Panc1 (cell line): Measurements from ENCODE around the gene NFIB. TPM values are rescaled to one million over a fixed set of nuclear protein-coding genes. Genes with fewer than 3 reads are reported as not detected.
A peak's percentile ranks its signal among the peaks of the same experiment; 100 is the strongest.

Experiments
- ATAC-seq: fragments of 200-7000 bp; cut with Tn5 transposase; 2 replicates; pipeline ENCODE4 v1.9.1; 2020; ENCODE audit warnings: mild to moderate bottlenecking, moderate library complexity
- BruUV-seq: library from RNA; stranded (reverse); fragments of 400-500 nt; replicated peaks from 2 replicates; lab custom pipeline; 2021; lab: Mats Ljungman, UMichigan
- CTCF ChIA-PET: fragments of 300-600 bp; sonication (Branson Sonifier 250); formaldehyde crosslinking; loops from one replicate; lab custom pipeline; 2022; ENCODE audit warnings: antibody characterized with exemption; lab: Charles Lee
- POLR2A ChIA-PET: fragments of 300-600 bp; sonication (Branson Sonifier 250); formaldehyde crosslinking; loops from one replicate; lab custom pipeline; 2022; ENCODE audit warnings: antibody characterized with exemption; lab: Charles Lee
- DNase-seq: peaks from one replicate; pipeline ENCODE4 v3.0.0-alpha.2; 2010; ENCODE audit warnings: low read depth, low spot score
- H3K27ac ChIP-seq: 2 replicates; pipeline ENCODE4 v1.5.1; 2011; ENCODE audit warnings: mild to moderate bottlenecking, low read length, inconsistent platforms
- H3K27me3 ChIP-seq: fragments of 200-500 bp; sonication (Bioruptor generic); 2 replicates; pipeline ENCODE4 v1.6.0; 2014; ENCODE audit warnings: low read length, inconsistent platforms; ENCODE audit not compliant: control insufficient read depth, insufficient read depth
- H3K36me3 ChIP-seq: fragments of 200-500 bp; sonication (Bioruptor generic); 2 replicates; pipeline ENCODE4 v1.5.1; 2014; ENCODE audit warnings: inconsistent platforms, mild to moderate bottlenecking, low read length, moderate library complexity; ENCODE audit not compliant: control insufficient read depth, insufficient read depth
- H3K4me1 ChIP-seq: 2 replicates; pipeline ENCODE4 v1.5.1; 2011; ENCODE audit warnings: inconsistent platforms, mild to moderate bottlenecking, low read length, moderate library complexity; ENCODE audit not compliant: control insufficient read depth, insufficient read depth
- H3K4me3 ChIP-seq, 2 experiments: 2 replicates each; pipeline ENCODE4 v1.5.1; 2011 to 2012; ENCODE audit warnings: low read depth in 2 of 2, low read length in 2 of 2, mild to moderate bottlenecking in 2 of 2, inconsistent platforms in 1 of 2, moderate library complexity in 1 of 2
- H3K9me3 ChIP-seq: fragments of 200-500 bp; sonication (Bioruptor generic); 2 replicates; pipeline ENCODE4 v1.5.1; 2014; ENCODE audit warnings: low read depth, mild to moderate bottlenecking, inconsistent platforms, low read length, moderate library complexity; ENCODE audit not compliant: control insufficient read depth, insufficient read depth
- CTCF ChIP-seq: fragments of 450-650 bp; IDR thresholded peaks from 2 replicates; pipeline ENCODE4 v1.5.1; 2017; ENCODE audit warnings: mild to moderate bottlenecking
- POLR2AphosphoS5 ChIP-seq: IDR thresholded peaks from 2 replicates; pipeline ENCODE4 v1.6.1; 2012; ENCODE audit warnings: mild to moderate bottlenecking, low read depth, low read length, moderate library complexity
- REST ChIP-seq, 2 experiments: IDR thresholded peaks; 2 replicates each; pipeline ENCODE4 v1.6.1; 2011 to 2012; ENCODE audit warnings: low read depth in 2 of 2, control low read depth in 1 of 2, low read length in 1 of 2, mild to moderate bottlenecking in 1 of 2, moderate library complexity in 1 of 2; ENCODE audit not compliant: insufficient read depth in 1 of 2
- SIN3A ChIP-seq: IDR thresholded peaks from 2 replicates; pipeline ENCODE4 v1.6.1; 2012; ENCODE audit warnings: low read depth, mild to moderate bottlenecking, low read length, moderate library complexity, borderline replicate concordance; ENCODE audit not compliant: insufficient read depth
- TCF7L2 ChIP-seq: IDR thresholded peaks from 2 replicates; pipeline ENCODE4 v1.6.1; 2011; ENCODE audit warnings: mild to moderate bottlenecking, low read depth, low read length, inconsistent platforms
- in situ Hi-C: cut with HindIII; loops from 2 replicates; pipeline ENCODE4 v1.10.0; 2016; ENCODE audit warnings: low sequenced_read_pairs, low pct_unique_long_range_greater_than_20kb
- intact Hi-C: fragments of 100-400 bp; cut with micrococcal nuclease; formaldehyde crosslinking; loops from one replicate; pipeline ENCODE4 v1.10.0; 2022; ENCODE audit not compliant: unreplicated experiment
- total RNA-seq: library from RNA; stranded (reverse); gene quantifications from one replicate; pipeline ENCODE4 v1.2.1, GENCODE V29; 2021; ENCODE audit not compliant: unreplicated experiment

Gene NFIB
- total RNA-seq, 1 experiment from 2014 or later, result 26.7 TPM

- no peak for DNase-seq
- Histone ChIP-seq H3K36me3 (no peaks in the 10 kb centered on the region), H3K27me3 (no peaks in the 10 kb centered on the region), H3K4me1 (no peaks in the 10 kb centered on the region; the same call in none of the 2 replicates), H3K27ac (peak overlapping the region; percentile 82), H3K9me3 (no peaks in the 10 kb centered on the region), H3K4me3 (peak overlapping the region; percentile 63 to 77)
- in situ Hi-C loops, result no loop called here
- no peak for TF ChIP-seq POLR2AphosphoS5
- no peak for TF ChIP-seq CTCF
- TF ChIP-seq REST (IDR thresholded peaks at IDR 0.05; ENCODE audit: insufficient read depth in 1 of 2, low read depth in 2 of 2, low read length in 1 of 2), result no peak
- TF ChIP-seq TCF7L2, result no peak
- TF ChIP-seq SIN3A, result no peak
- ChIA-PET POLR2A (no interaction called here), CTCF (no interaction called here)
- intact Hi-C loops, result no loop called here
- no TSS peak for BruUV-seq
- ATAC-seq, result no peak
Measured at GRCh38 chr9:14311956-14312685, 1.8 kb downstream of the NFIB start.

DNA sequence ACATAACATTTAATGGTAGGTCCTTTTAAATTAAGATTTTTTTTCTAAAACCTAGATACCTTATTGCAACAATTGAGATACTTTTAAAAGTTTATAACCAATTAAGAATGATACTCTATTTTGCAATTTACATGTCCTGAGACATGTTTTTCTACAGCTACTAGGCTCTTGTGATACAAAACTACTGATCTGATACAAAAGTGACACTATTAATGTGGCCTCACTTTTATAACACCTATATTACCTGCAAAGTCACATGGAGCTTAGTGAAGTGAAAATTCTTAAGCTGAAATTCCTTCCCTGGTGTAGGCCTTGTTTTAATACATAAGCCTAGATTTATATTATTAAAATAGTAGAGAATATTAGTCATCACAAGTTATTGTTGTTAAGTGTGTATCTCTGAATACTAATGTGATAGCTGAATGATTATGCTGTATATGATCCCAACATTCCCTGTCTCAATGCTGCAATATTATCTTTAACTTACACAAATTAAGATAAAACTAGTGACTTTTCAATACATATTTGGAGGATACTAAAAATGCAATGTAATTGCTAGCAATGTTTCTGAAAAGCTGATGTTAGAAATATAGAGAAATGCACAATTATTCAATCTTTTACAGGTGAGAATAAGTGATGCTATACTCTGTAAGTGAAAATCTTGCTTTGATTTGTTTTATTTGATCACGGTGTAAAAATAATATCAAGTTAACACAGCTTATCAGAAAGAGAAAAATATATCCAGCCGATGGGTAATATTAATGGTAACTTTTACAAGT, 2.6 kb downstream of the NFIB start:
- no peak for DNase-seq
- TF ChIP-seq REST (IDR thresholded peaks at IDR 0.05; ENCODE audit: insufficient read depth in 1 of 2, low read depth in 2 of 2, low read length in 1 of 2) (no peak), TCF7L2 (no peak), SIN3A (no peak), CTCF (no peak), POLR2AphosphoS5 (no peak)
- Histone ChIP-seq H3K4me1 (no peaks in the 10 kb centered on the region; the same call in none of the 2 replicates), H3K36me3 (no peaks in the 10 kb centered on the region), H3K9me3 (no peaks in the 10 kb centered on the region), H3K4me3 (peak overlapping the region; percentile 63 to 77; a peak in 3 of 4 replicates), H3K27ac (peak overlapping the region; percentile 82; the same call in 1 of the 2 replicates), H3K27me3 (no peaks in the 10 kb centered on the region)
- in situ Hi-C loops (no loop called here), intact Hi-C loops (no loop called here)
- ATAC-seq, result no peak
- no TSS peak for BruUV-seq
- ChIA-PET POLR2A (no interaction called here), CTCF (no interaction called here)
